GM19025 (cell line): ENCODE data around the gene PDYN.
"Not testable (repeated sequence)": the region's sequence is repeated elsewhere in the genome, so short reads cannot be mapped to it uniquely, and the experiment has no call there.

ENCODE experiments used
- ATAC-seq: cut with Tn5 transposase; IDR thresholded peaks from one replicate; pipeline ENCODE4 v1.9.1; 2021; ENCODE audit warnings: mild to moderate bottlenecking, low read depth, moderate library complexity; ENCODE audit not compliant: unreplicated experiment

Gene PDYN

DNA sequence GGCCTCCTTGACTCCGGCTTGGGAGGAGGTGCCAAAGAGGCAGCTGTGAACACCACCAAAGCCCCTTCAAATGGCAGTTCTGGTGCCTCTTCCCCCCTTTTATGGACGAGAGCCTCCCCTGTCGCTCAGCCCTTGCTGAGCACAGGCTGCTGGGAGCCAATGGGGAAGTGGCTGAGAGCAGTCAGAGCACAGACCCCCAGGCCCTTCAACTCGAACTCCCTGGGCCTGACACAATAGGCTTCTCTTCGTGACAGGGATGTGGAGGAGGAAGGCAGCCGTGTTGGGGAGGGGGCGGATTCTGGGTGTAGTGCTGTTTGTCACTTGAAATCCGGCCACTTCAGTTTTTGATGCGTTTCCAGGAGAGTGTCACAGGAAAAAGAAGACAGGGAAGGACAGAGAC is at the start of gene PDYN:
Gene PDYN (minus strand): TSS at position 73 of the 400 bp plus-strand sequence. CDS start 10,974 bp downstream, outside the sequence.
- no peak for ATAC-seq

DNA sequence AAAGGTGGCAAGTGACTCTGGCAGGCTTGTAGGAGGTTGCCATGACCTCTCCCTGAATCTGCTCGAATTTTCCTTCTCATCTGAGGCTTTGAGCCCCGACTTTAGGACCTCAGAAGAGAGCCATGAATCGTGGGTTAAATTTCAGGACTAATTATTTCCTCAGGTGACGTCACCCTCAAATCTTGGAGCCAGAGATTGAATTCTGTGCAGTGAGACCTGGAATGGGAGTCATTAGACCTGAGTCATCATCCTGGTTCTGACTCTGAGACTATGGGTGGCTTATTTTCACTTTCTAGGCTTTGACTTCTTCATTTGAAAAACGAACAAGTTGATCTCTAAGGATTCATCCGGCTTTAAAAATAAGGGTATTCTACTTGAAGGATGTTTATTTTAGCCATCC is 48.5 kb upstream of the PDYN start:
- no peak for ATAC-seq

DNA sequence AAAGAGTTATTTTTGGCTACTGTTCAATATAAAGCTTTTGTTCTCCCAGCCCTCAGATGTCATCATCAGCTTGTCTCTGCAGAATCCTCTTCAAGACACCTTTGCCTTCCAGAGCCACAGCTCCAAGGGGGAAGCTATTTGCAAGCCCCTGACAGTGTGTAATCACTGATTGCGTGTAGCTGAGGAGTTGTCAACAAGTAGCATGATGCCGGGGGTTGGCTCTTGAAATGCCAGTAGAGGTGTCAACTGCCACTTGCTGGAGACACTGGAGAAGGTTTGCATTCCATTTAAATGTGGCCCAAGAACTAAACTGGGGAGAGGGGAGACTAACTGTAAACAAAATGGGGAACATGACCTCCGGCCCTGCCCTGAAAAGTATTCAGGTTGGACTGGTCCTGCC is 44.3 kb upstream of the PDYN start:
- no peak for ATAC-seq

DNA sequence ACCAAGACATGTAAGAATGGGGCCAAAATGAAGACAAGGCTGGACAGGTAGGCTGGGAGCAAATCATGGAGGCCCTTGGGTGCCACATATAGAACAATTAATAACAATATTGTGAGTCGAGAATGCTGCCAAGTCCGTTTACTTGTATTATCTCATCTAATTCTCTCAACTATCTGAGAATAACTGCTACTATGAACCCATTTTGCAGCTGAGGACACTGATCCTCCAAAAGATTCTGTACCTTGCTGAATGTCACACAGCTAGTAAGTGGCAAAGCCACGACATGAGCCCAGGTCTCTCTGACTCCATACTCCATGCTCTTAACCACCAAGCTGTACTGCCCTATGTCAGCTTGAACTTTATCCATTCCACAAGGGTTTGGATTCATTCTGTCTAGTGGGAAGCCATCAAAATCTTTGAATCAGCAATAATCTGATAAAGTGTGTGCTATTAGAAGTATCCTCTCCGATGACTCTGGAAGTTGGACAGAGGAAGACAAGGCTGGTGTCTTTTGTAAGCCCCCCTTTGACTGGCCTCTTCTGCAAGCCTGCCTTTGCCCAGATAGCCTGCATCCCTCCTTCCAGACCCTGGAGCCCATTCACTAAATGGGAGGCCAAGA is 43.5 kb upstream of the PDYN start:
- ATAC-seq, result no peak

DNA sequence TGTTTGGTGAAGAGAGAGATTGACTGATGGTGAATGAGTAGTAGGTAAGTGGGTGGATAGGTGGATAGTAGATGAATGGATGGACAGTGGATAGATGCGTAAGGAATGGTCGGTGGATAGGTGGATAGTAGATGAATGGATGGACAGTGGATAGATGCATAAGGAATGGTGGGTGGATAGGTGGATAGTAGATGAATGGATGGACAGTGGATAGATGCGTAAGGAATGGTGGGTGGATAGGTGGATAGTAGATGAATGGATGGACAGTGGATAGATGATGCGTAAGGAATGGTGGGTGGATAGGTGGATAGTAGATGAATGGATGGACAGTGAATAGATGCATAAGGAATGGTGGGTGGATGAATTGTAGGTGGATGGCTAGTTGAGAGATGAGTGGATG is 42.5 kb upstream of the PDYN start:
- ATAC-seq, result not testable (repeated sequence)

DNA sequence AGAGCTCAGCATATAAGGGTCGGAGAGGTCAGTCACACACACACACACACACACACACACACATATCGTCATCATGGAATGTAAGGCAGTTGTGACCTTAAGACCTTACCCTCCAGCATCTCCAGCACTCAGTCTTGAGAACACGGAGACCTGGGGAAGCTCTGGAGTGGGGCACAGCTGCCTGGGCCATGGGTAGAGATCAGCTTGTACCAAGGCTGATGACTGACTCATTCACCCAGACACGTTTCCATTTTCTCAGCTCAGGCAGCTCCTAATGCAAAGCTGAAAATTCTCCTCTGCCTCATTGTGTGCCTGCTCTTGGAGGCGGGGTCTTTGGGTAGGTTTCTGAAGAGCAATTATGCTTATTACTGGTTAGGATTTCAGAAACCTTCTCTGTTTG is 38.3 kb upstream of the PDYN start:
- no peak for ATAC-seq

DNA sequence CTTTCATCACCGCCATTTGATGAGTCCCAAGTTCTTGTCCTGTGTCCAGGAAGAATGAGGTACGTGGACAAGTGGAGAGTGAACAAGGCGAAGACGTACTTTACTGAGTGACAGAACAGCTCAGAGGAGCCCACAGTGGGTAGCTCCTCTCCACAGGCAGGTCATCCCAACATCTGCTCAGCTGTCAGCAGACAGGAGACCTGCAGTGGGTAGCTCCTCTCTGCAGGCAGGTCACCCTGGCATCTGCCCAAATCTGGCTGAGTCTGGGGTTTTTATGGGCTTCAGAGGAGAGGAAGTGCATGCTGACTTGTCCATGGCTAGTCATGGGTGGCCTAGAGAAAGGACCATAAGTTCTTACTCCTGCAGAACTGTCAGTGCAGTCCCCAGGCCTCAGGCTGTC is 32.7 kb upstream of the PDYN start:
- ATAC-seq, result no peak

DNA sequence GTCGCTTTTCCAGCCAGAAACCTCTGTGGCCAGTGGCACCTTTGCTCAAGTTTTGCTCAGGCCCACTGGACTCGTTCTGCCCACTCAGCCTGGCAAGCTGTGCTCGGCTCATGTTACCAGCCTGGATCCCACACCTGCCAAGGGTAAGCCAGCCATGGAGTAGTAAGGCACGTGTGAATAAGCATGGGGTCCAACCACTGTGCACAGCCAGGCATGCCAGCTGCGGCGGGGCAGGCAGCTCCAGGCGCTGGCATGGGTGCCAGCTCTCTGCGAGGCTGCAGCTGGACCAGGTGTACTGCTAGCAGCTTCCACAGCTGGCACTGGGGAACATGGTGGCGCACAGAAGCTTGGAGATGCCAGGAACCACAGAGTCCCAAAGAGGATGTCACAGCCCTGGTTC is 32.1 kb upstream of the PDYN start:
- ATAC-seq, result no peak

DNA sequence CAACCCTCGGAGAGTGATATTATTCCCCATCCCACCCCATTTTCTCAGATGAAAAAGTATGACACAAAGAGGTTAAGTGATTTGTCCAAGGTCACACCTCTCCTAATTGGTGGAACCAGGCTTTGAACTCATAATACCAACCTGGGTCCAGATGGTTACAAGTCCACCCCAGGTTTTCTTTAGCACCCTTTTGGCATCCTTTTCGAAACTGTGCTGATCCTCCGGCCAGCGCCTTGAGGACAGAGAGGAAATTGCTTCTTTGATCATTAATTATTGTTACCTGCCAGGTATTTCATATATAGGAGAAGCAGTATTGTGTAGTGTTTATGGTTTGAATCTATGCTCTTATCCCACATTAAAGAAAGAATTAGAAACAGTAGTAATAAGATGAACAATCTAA is 29.3 kb upstream of the PDYN start:
- ATAC-seq, result no peak

DNA sequence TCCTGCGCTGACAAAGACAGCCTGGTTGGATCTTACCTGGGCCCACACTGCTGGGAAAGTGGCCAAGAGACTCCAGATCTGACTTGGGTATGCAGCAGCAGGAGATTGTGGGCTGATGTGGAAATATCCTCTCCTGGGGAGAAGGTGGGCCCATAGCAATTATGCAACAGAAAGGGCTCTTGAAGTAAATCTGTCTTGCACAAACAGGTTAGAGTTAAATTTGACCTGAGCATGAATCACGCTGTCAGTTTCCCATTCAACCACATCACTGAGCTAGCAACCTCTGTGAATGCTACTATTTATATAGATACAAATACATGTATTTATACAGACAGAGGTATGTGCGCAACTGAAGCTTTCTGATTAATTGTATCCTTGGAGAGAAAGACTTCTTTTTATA is 28.3 kb upstream of the PDYN start:
- ATAC-seq, result no peak

DNA sequence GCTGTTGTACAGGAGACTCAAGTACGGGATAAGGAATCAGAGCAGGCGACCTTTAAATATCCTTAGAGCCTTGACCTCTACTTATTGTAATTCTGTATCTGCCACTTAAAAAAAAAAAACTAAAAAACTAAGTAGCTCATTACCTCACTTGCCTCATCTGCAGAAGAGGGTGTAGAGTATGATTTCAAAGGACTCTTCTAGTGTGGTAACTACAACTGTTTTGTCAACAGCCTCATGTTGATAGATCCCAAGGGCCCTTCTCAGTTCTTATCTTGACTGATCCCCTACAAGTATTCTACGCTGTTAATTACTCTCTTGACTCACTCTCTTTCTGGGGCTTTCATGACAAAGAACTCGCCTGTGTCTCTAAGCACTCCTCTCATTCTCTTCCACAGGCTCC is 16.7 kb upstream of the PDYN start:
- no peak for ATAC-seq

DNA sequence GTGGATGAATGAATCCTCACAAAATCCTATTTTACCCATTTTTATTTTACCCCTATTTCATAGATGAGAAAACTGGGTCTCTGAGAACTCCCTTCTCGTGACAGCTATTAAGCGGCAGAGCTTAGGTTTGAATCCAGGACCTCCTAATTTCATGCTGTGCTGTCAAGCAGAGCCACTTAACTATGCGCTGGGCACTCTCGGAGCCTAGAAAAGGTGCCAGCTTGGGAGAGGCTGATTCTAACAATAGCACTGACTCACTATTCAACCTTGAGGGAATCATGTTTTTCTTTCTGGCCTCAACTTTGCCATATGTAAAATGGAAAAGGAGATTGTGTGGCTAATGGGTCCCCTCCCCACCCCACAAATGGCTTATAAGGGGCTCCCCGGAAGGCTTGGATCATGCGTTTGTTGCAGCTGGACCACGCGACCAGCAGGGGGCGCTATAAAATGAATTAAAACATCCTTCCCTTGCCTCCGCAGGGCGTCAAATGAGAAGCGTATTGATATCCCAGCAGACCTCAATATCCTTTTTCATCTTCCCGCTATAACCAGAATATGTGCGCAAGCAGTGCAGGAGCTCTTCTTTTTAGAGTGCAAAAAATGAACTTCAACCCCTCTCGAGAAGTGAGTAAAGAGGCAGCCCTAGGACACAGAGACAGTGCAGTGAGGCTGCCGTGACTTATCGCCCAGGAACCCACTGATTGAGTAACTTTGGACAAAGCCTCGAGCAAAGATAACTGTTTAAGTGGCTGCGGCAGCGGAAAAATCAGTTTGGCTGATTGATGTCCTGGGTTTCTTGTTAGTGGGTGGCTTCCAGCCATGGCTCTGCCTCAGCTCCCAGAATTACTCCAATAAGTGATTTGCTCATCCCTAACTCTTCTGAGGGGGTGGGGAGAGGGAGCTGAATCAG is 12.8 kb upstream of the PDYN start:
- ATAC-seq, result no peak

DNA sequence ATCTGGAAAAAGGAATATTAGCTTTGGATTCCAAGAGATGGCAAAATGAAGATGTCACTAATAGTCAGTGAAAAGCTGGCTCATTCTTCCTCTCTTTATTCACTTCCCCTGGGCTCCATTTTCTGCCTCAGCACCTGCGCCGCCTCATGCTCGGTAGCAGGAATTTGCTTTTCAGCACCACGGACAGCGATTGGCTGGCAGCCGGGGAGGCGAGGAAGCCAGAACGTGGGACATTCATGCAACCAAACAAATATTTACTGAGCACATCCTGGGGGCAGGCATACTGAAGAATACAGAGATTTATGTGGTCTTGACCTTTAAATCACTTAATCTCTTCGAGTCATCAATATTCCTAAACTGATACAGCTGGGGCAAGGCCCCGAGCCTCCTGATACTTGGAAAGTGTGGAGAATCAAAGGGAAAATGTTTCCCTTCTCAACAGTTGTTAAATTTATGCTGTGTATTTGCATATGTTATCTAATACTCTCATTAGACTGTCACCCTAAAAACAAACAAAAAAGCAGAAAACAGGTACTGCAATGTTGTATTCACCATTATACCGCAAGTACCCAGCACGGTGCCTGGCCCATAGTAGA is 12.1 kb upstream of the PDYN start:
- no peak for ATAC-seq

DNA sequence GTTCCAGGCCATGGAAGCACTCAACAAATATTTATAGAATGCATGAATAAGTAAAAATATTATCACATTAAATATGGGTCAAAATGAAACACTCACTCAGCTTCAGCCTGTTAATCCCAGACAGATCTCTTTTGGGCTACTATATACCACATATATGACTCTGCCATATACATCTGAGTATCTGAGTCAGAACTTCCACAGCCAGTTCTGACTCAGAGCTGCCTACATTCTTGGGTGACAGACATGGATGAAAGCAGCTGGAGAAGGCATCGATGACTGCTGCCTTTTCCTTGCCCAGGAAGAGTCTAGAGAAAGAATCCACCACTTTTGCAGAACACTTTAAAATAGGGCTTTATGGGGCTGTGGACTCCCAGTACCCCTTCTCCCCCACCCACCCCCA is 11.5 kb upstream of the PDYN start:
- ATAC-seq, result no peak

DNA sequence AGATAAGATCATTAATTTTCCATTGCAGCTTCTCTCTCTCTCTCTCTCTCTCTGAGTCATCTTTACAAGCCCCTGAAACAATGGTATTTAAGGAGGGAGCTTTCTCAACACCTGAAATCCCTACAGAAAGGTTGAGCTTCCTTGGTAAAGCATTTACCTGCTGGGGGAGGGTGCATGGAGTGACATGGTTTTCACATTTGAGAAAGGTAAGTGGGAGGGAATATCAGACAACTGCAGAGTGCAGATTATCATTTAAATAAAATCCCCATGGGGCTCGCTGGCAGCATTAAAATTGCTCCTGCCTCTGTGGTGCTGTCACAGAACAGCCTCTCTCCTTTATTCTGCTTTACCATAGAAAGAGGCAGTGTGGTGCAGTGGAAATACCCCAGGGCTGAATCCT is 10.3 kb upstream of the PDYN start:
- ATAC-seq, result no peak

DNA sequence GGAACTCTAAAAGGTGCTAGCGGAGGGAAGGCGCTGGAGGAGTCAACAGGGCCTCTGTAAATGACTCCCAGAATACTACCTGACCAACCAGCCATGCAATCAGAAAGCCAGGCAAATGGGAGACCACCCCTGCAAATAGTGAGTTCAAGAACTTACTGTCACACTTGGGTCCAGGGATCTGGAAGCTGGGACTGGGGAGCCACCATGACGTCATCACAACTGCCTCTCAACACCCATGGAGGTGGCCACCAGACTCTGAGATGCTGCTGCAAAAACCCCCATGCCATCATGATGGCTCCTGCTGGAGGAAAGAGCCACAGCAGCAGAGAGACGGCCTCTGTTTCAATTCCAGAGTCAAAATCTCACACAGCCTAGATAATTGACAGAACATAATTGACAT is 8.5 kb upstream of the PDYN start:
- no peak for ATAC-seq

DNA sequence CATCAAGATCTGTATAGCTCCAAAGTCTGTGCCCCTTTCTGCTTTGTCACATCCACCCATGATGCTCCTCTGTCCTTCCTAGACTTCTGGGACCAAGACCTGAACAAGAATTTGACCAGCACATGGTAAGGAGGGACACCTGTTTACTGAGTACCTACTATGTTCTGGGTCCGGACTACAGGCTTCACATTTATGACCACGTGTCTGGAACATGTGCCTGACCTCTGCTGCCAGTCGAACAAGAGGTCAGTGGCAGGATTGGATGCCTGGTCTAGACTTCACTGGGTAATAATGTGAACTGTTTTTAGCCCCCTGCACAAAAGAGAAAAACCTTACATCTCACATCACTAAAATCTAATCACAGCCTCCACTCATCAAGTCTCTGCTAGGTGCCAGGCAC is 7.3 kb upstream of the PDYN start:
- ATAC-seq, result no peak

DNA sequence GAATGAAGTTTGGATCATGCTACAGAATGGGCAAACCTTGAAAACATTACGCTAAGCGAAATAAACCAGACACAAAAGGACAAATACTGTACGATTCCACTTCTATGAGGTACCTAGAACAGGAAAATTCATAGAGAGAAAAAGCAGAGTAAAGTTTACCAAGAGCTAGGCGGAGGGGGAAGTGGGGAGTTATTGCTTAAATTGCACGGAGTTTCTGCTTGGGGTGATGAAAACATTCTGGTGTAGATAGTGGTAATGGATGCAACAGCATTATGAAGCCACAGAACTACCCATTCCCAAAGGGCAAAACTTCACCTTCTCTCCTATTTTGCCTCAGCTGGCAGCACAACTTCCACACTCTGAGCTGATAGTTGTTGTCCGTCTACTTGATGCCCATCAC is 6.4 kb upstream of the PDYN start:
- ATAC-seq, result no peak

DNA sequence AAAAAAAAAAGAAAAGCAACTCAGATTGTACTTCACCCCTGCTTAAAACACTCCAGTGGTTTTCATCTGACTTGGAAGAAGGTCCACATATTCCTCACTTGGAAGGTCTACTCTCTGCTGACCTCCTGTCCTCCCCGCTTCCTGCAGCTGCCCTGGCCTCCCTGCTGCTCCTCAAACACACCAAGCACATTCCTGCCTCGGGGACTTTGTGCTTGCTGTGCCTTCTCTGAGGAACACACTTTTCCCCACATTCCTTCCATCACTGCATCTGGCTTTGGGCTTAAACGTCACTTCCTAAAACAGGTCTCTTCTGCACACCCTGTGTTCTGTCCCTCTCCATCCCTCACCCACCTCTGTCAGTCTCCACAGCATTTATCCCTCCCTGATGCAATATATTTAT is 4.9 kb upstream of the PDYN start:
- ATAC-seq, result no peak

DNA sequence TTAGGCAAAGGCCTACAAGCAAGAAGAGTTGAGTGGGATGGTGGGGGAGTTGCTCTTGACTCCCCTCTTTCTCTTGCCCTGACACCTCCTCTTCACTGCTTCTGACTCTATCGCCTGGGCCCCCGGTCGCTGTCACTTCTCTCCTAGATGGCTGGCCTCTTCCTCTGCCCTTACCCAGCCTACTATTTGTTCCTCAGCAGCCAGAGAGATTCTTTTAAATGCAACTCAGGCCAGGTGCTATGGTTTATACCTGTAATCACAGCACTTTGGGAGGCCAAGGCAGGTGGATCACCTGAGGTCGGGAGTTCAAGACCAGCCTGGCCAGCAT is 4.3 kb upstream of the PDYN start:
- ATAC-seq, result no peak

DNA sequence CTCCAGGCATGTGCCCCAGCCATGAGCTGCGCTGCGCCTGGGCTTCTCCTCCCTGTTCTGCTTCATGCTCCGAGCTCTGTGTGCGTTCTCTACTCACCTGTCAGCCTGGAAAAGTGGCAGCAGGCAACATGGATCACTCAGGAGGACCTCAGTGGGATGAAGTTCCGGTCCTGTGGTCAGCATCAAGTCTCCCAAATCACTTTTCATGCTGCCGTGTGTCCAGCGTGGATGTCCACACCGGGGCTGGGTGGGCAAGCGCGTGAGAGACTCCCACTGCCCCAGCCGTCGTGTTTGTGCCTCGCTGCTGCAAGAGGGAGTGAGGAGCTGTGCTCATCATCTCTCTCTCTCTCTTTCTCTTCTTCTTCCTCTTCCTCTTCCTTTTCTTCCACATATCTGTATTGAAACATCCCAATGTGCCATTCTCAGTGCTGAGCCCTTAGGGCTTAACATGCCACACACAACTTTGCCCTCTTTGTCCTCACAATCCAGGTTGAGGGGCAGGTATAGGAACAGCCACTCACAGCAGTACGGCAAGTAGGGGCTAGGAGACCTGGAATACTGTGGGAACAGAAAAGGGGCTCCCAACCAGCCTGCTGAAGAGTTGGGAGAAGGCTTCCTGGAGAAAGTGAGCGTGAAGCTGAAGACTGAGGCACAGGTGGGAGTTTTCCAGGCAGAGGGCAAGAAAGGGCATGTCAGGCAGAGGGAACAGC is 3.8 kb upstream of the PDYN start:
- ATAC-seq, result no peak
